Hepatocyte (in vitro differentiated cells): ENCODE results near the gene FILIP1L.

Experiments
- CTCF ChIP-seq: fragments of 200-600 bp; sonication (generic); IDR thresholded peaks from 2 replicates; pipeline ENCODE4 v1.5.1; 2016; ENCODE audit warnings: antibody characterized with exemption, mild to moderate bottlenecking; ENCODE audit not compliant: poor library complexity
- EZH2 ChIP-seq: fragments of 200-600 bp; sonication (generic); IDR thresholded peaks from 2 replicates; pipeline ENCODE4 v1.6.1; 2016; ENCODE audit warnings: antibody characterized with exemption, mild to moderate bottlenecking, borderline replicate concordance
- EZH2phosphoT487 ChIP-seq: fragments of 200-600 bp; sonication (generic); IDR thresholded peaks from one replicate; pipeline ENCODE4 v1.6.1; 2018; ENCODE audit warnings: antibody characterized with exemption, mild to moderate bottlenecking, low read depth, moderate library complexity; ENCODE audit not compliant: unreplicated experiment, severe bottlenecking

GRCh38 chr3:100106094-100106493 lies 8.2 kb downstream of the FILIP1L start:
- no peak for TF ChIP-seq CTCF
- TF ChIP-seq EZH2: no peak
- TF ChIP-seq EZH2phosphoT487: no peak
